A673 (cell line): ENCODE measurements around the gene CRYBG2. TPM values are rescaled to one million over a fixed set of nuclear protein-coding genes. Genes with fewer than 3 reads are reported as not detected.

ENCODE experiments used
- BruUV-seq: library from RNA; stranded (reverse); fragments of 400-500 nt; replicated peaks from 2 replicates; lab custom pipeline; 2021; lab: Mats Ljungman, UMichigan
- CTCF ChIA-PET: fragments of 300-600 bp; sonication (Branson Sonifier 250); formaldehyde crosslinking; loops from one replicate; lab custom pipeline; 2022; ENCODE audit warnings: antibody characterized with exemption; lab: Charles Lee
- POLR2A ChIA-PET: fragments of 300-600 bp; sonication (Branson Sonifier 250); formaldehyde crosslinking; loops from one replicate; lab custom pipeline; 2022; ENCODE audit warnings: antibody characterized with exemption; ENCODE audit not compliant: low non-redundant PET; lab: Charles Lee
- DNase-seq: peaks from one replicate; pipeline ENCODE4 v3.0.0-alpha.2; 2015; ENCODE audit warnings: low spot score
- H3K27ac ChIP-seq: fragments of 200-600 bp; sonication (generic); 2 replicates; pipeline ENCODE4 v1.5.1; 2016; ENCODE audit warnings: mixed run types, low read depth, mild to moderate bottlenecking, mixed read lengths, antibody characterized with exemption, low read length; ENCODE audit not compliant: poor library complexity, severe bottlenecking
- H3K27me3 ChIP-seq: fragments of 200-600 bp; sonication (generic); replicated peaks from 2 replicates; pipeline ENCODE4 v1.6.1; 2017; ENCODE audit warnings: mixed run types, low read depth, mild to moderate bottlenecking, mixed read lengths, antibody characterized with exemption, low read length; ENCODE audit not compliant: insufficient read depth, poor library complexity
- H3K36me3 ChIP-seq: fragments of 200-600 bp; sonication (generic); 2 replicates; pipeline ENCODE4 v1.6.1; 2016; ENCODE audit warnings: mixed run types, mild to moderate bottlenecking, mixed read lengths, antibody characterized with exemption, low read length; ENCODE audit not compliant: insufficient read depth, poor library complexity, severe bottlenecking
- H3K4me1 ChIP-seq: fragments of 200-600 bp; sonication (generic); 2 replicates; pipeline ENCODE4 v1.6.1; 2017; ENCODE audit warnings: mixed run types, mild to moderate bottlenecking, mixed read lengths, antibody characterized with exemption, low read length; ENCODE audit not compliant: insufficient read depth, poor library complexity, severe bottlenecking
- H3K4me3 ChIP-seq: fragments of 200-600 bp; sonication (generic); 2 replicates; pipeline ENCODE4 v1.5.1; 2016; ENCODE audit warnings: low read depth, mixed run types, mild to moderate bottlenecking, mixed read lengths, low read length; ENCODE audit not compliant: poor library complexity, severe bottlenecking
- H3K9me3 ChIP-seq: fragments of 200-600 bp; sonication (generic); 2 replicates; pipeline ENCODE4 v1.6.1; 2016; ENCODE audit warnings: mixed run types, low read depth, mild to moderate bottlenecking, mixed read lengths, antibody characterized with exemption, low read length; ENCODE audit not compliant: poor library complexity, severe bottlenecking
- EZH2 ChIP-seq: fragments of 200-600 bp; sonication (generic); IDR thresholded peaks from 2 replicates; pipeline ENCODE4 v1.6.1; 2017; ENCODE audit warnings: borderline replicate concordance, low read depth, mild to moderate bottlenecking, mixed read lengths, antibody characterized with exemption, low read length; ENCODE audit not compliant: poor library complexity, severe bottlenecking
- intact Hi-C: fragments of 100-400 bp; cut with micrococcal nuclease; formaldehyde crosslinking; loops from one replicate; pipeline ENCODE4 v1.10.0; 2022; ENCODE audit not compliant: unreplicated experiment
- total RNA-seq: library from RNA; stranded (reverse); gene quantifications from 2 replicates; pipeline ENCODE4 v1.2.3, GENCODE V29; 2021
- TF ChIP-seq, protein P1 (sequence below): fragments of 300-800, 200-600 bp; sonication (generic); conservative IDR thresholded peaks from 2 replicates; pipeline ENCODE4 v1.5.1; 2017; ENCODE audit warnings: low read depth, mild to moderate bottlenecking, antibody characterized with exemption, low read length, moderate library complexity, mixed read lengths

CRYBG2 gene
- total RNA-seq, 1 experiment from 2014 or later = not detected

DNA sequence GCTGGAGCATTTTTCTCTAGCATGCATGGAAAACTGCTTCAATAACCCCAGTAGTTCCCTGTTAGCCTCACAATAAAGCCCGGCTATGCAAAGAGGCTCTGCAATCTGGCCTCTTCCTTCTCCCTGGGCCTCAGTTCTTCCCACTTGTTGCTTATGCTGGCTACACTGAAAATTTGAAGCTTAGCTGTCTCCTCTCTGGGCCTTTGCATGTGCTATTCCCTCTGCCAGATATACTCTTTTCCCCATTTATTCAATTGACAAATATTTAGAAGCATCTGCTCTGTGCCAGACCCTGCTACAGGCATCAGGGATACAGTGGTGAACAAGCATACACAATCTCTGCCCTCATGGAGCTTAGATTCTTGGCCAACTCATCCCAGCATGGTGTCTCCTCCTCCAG, 15.3 kb downstream of the CRYBG2 start:
- intact Hi-C loops = no loop called here
- Histone ChIP-seq H3K27ac (no peak overlapping the region), H3K27me3 (no peaks in the 10 kb centered on the region), H3K9me3 (no peaks in the 10 kb centered on the region), H3K4me3 (no peak overlapping the region), H3K36me3 (no peaks in the 10 kb centered on the region), H3K4me1 (no peaks in the 10 kb centered on the region)
- CTCF ChIA-PET = no interaction called here
- POLR2A ChIA-PET = no interaction called here
- no peak for TF ChIP-seq EZH2
- TF ChIP-seq, protein P1, sequence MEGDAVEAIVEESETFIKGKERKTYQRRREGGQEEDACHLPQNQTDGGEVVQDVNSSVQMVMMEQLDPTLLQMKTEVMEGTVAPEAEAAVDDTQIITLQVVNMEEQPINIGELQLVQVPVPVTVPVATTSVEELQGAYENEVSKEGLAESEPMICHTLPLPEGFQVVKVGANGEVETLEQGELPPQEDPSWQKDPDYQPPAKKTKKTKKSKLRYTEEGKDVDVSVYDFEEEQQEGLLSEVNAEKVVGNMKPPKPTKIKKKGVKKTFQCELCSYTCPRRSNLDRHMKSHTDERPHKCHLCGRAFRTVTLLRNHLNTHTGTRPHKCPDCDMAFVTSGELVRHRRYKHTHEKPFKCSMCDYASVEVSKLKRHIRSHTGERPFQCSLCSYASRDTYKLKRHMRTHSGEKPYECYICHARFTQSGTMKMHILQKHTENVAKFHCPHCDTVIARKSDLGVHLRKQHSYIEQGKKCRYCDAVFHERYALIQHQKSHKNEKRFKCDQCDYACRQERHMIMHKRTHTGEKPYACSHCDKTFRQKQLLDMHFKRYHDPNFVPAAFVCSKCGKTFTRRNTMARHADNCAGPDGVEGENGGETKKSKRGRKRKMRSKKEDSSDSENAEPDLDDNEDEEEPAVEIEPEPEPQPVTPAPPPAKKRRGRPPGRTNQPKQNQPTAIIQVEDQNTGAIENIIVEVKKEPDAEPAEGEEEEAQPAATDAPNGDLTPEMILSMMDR = no peak
- no TSS peak for BruUV-seq
- DNase-seq = no peak

DNA sequence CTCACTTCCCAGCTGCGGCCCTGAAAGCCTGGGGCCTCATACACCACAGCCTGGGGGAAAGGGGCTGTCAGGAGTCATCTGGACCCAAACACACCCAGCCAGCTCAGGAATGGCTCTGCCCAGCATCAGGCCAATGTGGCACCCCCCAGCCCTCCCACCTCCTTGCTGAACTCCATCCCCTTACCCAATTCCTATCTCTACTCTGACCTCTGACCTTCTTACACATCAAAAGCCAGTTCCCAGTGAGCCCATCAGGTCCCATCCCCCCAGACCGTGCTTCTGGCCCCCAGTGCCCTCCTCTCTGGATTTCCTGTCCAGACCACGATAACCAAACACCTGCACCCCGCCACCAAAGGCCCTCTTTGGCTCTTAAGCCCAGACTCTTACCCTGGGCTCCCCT, 16.3 kb downstream of the CRYBG2 start:
- Histone ChIP-seq H3K4me1 (no peaks in the 10 kb centered on the region), H3K27ac (no peak overlapping the region), H3K27me3 (no peaks in the 10 kb centered on the region), H3K36me3 (no peaks in the 10 kb centered on the region), H3K4me3 (no peak overlapping the region), H3K9me3 (no peaks in the 10 kb centered on the region)
- no TSS peak for BruUV-seq
- ChIA-PET POLR2A (no interaction called here), CTCF (no interaction called here)
- no peak for TF ChIP-seq EZH2
- TF ChIP-seq, protein P1 = no peak
- intact Hi-C loops = no loop called here
- no peak for DNase-seq

DNA sequence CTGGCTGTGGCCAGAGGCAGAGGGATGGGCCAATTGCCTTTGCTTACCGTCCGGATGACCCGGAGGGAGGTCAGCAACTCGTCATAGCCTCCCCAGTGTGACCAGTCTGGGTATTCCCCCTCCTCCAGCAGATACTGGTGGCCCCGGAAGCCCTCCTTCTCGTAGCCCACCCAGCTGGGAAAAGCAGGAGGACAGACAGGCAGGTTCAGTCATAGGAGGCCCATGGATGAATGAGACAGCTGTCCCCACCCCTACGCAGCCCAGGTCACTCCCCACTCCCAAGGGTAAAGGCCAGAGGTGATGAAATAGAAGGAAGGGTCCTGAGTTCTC, 16.8 kb downstream of the CRYBG2 start:
- Histone ChIP-seq H3K9me3 (no peaks in the 10 kb centered on the region), H3K27ac (no peak overlapping the region), H3K4me1 (no peaks in the 10 kb centered on the region), H3K27me3 (no peaks in the 10 kb centered on the region), H3K36me3 (no peaks in the 10 kb centered on the region), H3K4me3 (no peak overlapping the region)
- BruUV-seq = no TSS peak
- ChIA-PET POLR2A (no interaction called here), CTCF (no interaction called here)
- TF ChIP-seq, protein P1 = no peak
- DNase-seq = no peak
- intact Hi-C loops = no loop called here
